Measurements from ENCODE around the gene XRCC6. TPM values are rescaled to one million over a fixed set of nuclear protein-coding genes. Genes with fewer than 3 reads are reported as not detected.

XRCC6 gene
- total RNA-seq, 1 experiment from 2014 or later, result 203 TPM

- DNase-seq (ENCODE audit: unreplicated experiment), result no peak
- ChIA-PET CTCF (interaction anchor here (1.1 to 1.4 kb wide), 2 partner anchors 8 to 31 kb away, joined by 3 read pairs; no protein-coding TSS in a partner anchor), POLR2A (interaction anchor here (1.1 to 2.0 kb wide), 5 partner anchors 8 to 38 kb away, joined by 3 to 7 read pairs (median 4); partner anchors contain the start of genes DESI1, SNU13 and XRCC6)
- no peaks in the 10 kb centered on the region for H3K27me3 Mint-ChIP-seq (ENCODE audit: insufficient read depth, unreplicated experiment)
- H3K4me1 Mint-ChIP-seq (ENCODE audit: insufficient read depth, unreplicated experiment), result no peaks in the 10 kb centered on the region
- BruUV-seq (replicated peaks), result no TSS peak
- no peaks in the 10 kb centered on the region for H3K9me3 Mint-ChIP-seq (ENCODE audit: unreplicated experiment)
- no peak overlapping the region for H3K4me3 Mint-ChIP-seq (ENCODE audit: unreplicated experiment)
- TF ChIP-seq CTCF (IDR thresholded peaks at IDR 0.05; ENCODE audit: unreplicated experiment), result no peak
- peaks cover 97% of the 10 kb centered on the region for H3K36me3 Mint-ChIP-seq (ENCODE audit: insufficient read depth, unreplicated experiment)
- no peak overlapping the region for H3K27ac Mint-ChIP-seq (ENCODE audit: low read depth, unreplicated experiment)
- intact Hi-C loops (cut with micrococcal nuclease), result no loop called here
These were observed 29.1 kb downstream of the XRCC6 start for GRCh38 chr22:41650229-41650628.

GRCh38 chr22:41650821-41651220, 29.7 kb downstream of the XRCC6 start:
- H3K27ac Mint-ChIP-seq (ENCODE audit: low read depth, unreplicated experiment), result no peak overlapping the region
- no peaks in the 10 kb centered on the region for H3K9me3 Mint-ChIP-seq (ENCODE audit: unreplicated experiment)
- POLR2A ChIA-PET, result interaction anchor here (0.5 to 2.0 kb wide), 6 partner anchors 10 to 964 kb away, joined by 3 to 7 read pairs (median 3); partner anchors contain the start of genes DESI1, POLDIP3, SNU13 and XRCC6
- TF ChIP-seq CTCF (IDR thresholded peaks at IDR 0.05; ENCODE audit: unreplicated experiment), result no peak
- H3K27me3 Mint-ChIP-seq (ENCODE audit: insufficient read depth, unreplicated experiment), result no peaks in the 10 kb centered on the region
- BruUV-seq (replicated peaks), result no TSS peak
- H3K4me3 Mint-ChIP-seq (ENCODE audit: unreplicated experiment), result no peak overlapping the region
- H3K36me3 Mint-ChIP-seq (ENCODE audit: insufficient read depth, unreplicated experiment), result peaks cover 97% of the 10 kb centered on the region
- H3K4me1 Mint-ChIP-seq (ENCODE audit: insufficient read depth, unreplicated experiment), result no peaks in the 10 kb centered on the region
- intact Hi-C loops (cut with micrococcal nuclease), result no loop called here
- no peak for DNase-seq (ENCODE audit: unreplicated experiment)
- CTCF ChIA-PET, result interaction anchor here (1.1 to 1.4 kb wide), 2 partner anchors 9 to 15 kb away, joined by 3 read pairs; no protein-coding TSS in a partner anchor

DNA sequence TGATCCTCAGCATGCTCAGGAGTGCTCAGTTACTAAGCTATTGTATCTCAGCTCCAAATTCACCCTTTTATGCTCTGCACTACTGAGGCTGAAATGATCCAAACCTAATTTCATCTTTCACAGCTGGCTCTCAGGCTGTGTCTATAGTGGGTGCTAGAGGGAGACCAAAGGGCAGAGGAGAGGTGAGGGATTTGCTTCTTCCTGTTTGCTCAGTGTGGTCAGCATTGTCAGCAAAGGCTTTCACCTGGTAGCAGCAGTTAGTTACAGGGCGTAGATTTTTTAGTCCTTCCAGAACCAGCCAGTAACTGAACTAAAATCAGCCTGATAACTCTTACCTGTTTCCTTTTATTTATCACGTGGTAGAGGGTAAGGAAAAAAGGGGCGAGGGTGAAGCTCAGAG, 33.2 kb downstream of the XRCC6 start:
- POLR2A ChIA-PET, result interaction anchor here (1.2 to 2.1 kb wide), 3 partner anchors 8 to 33 kb away, joined by 3 to 12 read pairs (median 6); partner anchors contain the start of genes DESI1 and XRCC6
- intact Hi-C loops (cut with micrococcal nuclease), result no loop called here
- Mint-ChIP-seq H3K9me3 (ENCODE audit: unreplicated experiment) (no peaks in the 10 kb centered on the region), H3K4me1 (ENCODE audit: insufficient read depth, unreplicated experiment) (no peaks in the 10 kb centered on the region), H3K36me3 (ENCODE audit: insufficient read depth, unreplicated experiment) (peaks cover 98% of the 10 kb centered on the region), H3K4me3 (ENCODE audit: unreplicated experiment) (no peak overlapping the region), H3K27ac (ENCODE audit: low read depth, unreplicated experiment) (no peak overlapping the region), H3K27me3 (ENCODE audit: insufficient read depth, unreplicated experiment) (no peaks in the 10 kb centered on the region)
- BruUV-seq (replicated peaks), result no TSS peak
- no peak for TF ChIP-seq CTCF (IDR thresholded peaks at IDR 0.05; ENCODE audit: unreplicated experiment)
- no peak for DNase-seq (ENCODE audit: unreplicated experiment)
- CTCF ChIA-PET, result interaction anchor here (3.0 kb wide), 1 partner anchor 12 kb away, joined by 11 read pairs; no protein-coding TSS in a partner anchor

GRCh38 chr22:41656556-41656955, 35.5 kb downstream of the XRCC6 start:
- H3K4me3 Mint-ChIP-seq (ENCODE audit: unreplicated experiment), result no peak overlapping the region
- intact Hi-C loops (cut with micrococcal nuclease), result no loop called here
- H3K36me3 Mint-ChIP-seq (ENCODE audit: insufficient read depth, unreplicated experiment), result peaks cover 100% of the 10 kb centered on the region
- H3K27ac Mint-ChIP-seq (ENCODE audit: low read depth, unreplicated experiment), result no peak overlapping the region
- ChIA-PET CTCF (interaction anchor here (0.9 kb wide), 1 partner anchor 10 kb away, joined by 3 read pairs; no protein-coding TSS in a partner anchor), POLR2A (interaction anchor here (0.9 to 2.8 kb wide), 4 partner anchors 10 to 35 kb away, joined by 3 to 12 read pairs (median 4); partner anchors contain the start of genes DESI1 and XRCC6)
- no peaks in the 10 kb centered on the region for H3K27me3 Mint-ChIP-seq (ENCODE audit: insufficient read depth, unreplicated experiment)
- no TSS peak for BruUV-seq (replicated peaks)
- TF ChIP-seq CTCF (IDR thresholded peaks at IDR 0.05; ENCODE audit: unreplicated experiment), result no peak
- H3K4me1 Mint-ChIP-seq (ENCODE audit: insufficient read depth, unreplicated experiment), result peaks cover 4% of the 10 kb centered on the region
- no peak for DNase-seq (ENCODE audit: unreplicated experiment)
- H3K9me3 Mint-ChIP-seq (ENCODE audit: unreplicated experiment), result no peaks in the 10 kb centered on the region
